HepG2 (cell line): ENCODE data around the gene SPAG9. TPM values are rescaled to one million over a fixed set of nuclear protein-coding genes. Genes with fewer than 3 reads are reported as not detected.

ENCODE experiments used
- CHCHD3 ChIP-seq: sonication (generic); formaldehyde crosslinking; IDR thresholded peaks from 2 replicates; pipeline ENCODE4 v1.8.0; 2022; ENCODE audit warnings: mild to moderate bottlenecking, missing genetic modification reagents, moderate library complexity
- CREB1 ChIP-seq, 2 experiments: fragments of 450-650 bp in 1 of 2; IDR thresholded peaks; 2 replicates each; pipeline ENCODE4 v1.6.1; 2016 to 2017; ENCODE audit warnings: control low read depth in 1 of 2, mild to moderate bottlenecking in 1 of 2, missing compliant biosample characterization in 1 of 2, missing genetic modification characterization in 1 of 2
- GLMP ChIP-seq: sonication (generic); formaldehyde crosslinking; IDR thresholded peaks from 2 replicates; pipeline ENCODE4 v1.9.0; 2021; ENCODE audit warnings: missing genetic modification reagents, mild to moderate bottlenecking, borderline replicate concordance
- PHF8 ChIP-seq: sonication (generic); formaldehyde crosslinking; IDR thresholded peaks from 2 replicates; pipeline ENCODE4 v1.5.0; 2020; ENCODE audit warnings: missing genetic modification reagents
- PRDM15 ChIP-seq: sonication (generic); formaldehyde crosslinking; IDR thresholded peaks from 2 replicates; pipeline ENCODE4 v1.4.0; 2020; ENCODE audit warnings: missing genetic modification reagents
- SAP130 ChIP-seq: IDR thresholded peaks from 2 replicates; pipeline ENCODE4 v1.6.1; 2016; ENCODE audit warnings: low read depth
- ZBTB2 ChIP-seq: sonication (generic); formaldehyde crosslinking; IDR thresholded peaks from 2 replicates; pipeline ENCODE4 v1.8.0; 2022; ENCODE audit warnings: low read depth, missing genetic modification reagents
- ZHX2 ChIP-seq, 2 experiments: sonication (generic) in 1 of 2; formaldehyde crosslinking in 1 of 2; IDR thresholded peaks; 2 replicates each; pipeline versions ENCODE4 v1.6.1 to v1.9.0; 2014 to 2022; ENCODE audit warnings: antibody characterized with exemption in 1 of 2, borderline replicate concordance in 1 of 2, inconsistent platforms in 1 of 2, low read depth in 1 of 2, missing genetic modification reagents in 1 of 2
- ZKSCAN5 ChIP-seq: sonication (generic); formaldehyde crosslinking; IDR thresholded peaks from 2 replicates; pipeline ENCODE4 v1.5.1; 2020; ENCODE audit warnings: mild to moderate bottlenecking, missing genetic modification reagents
- ZMYM4 ChIP-seq: sonication (generic); formaldehyde crosslinking; IDR thresholded peaks from 2 replicates; pipeline ENCODE4 v1.8.1; 2023; ENCODE audit warnings: mild to moderate bottlenecking, missing genetic modification reagents
- ZNF180 ChIP-seq: sonication (generic); formaldehyde crosslinking; IDR thresholded peaks from 2 replicates; pipeline ENCODE4 v1.4.0; 2020; ENCODE audit warnings: low read depth, missing genetic modification reagents, borderline replicate concordance
- ZNF367 ChIP-seq: sonication (generic); formaldehyde crosslinking; IDR thresholded peaks from 2 replicates; pipeline ENCODE4 v1.4.0; 2020; ENCODE audit warnings: missing genetic modification reagents, borderline replicate concordance
- ZUFSP ChIP-seq: sonication (generic); formaldehyde crosslinking; IDR thresholded peaks from 2 replicates; pipeline ENCODE4 v1.9.0; 2021; ENCODE audit warnings: missing genetic modification reagents, mild to moderate bottlenecking, borderline replicate concordance
- polyA plus RNA-seq, 8 experiments: library from polyadenylated mRNA; depleted of rRNA in 3 of 8; stranded (reverse) in 7 of 8; unstranded in 1 of 8; fragments of >200 nt; fragmentation: Illumina TruSeq in 4 of 8; extraction: Trizol in 4 of 8; gene quantifications; 2 replicates each; pipeline versions ENCODE4 v1.2.1 to v1.2.3, GENCODE V29; 2011 to 2016; ENCODE audit warnings: low read depth in 4 of 8, missing spikeins in 1 of 8, mixed read lengths in 1 of 8; ENCODE audit not compliant: insufficient read depth in 1 of 8
- total RNA-seq, 5 experiments: library from RNA; depleted of rRNA; stranded (reverse); fragments of >200 nt; fragmentation: Illumina TruSeq; extraction: Trizol; gene quantifications; 2 replicates each; pipeline ENCODE4 v1.2.3, GENCODE V29; 2016; ENCODE audit warnings: low read depth in 1 of 5

SPAG9 gene
- total and polyA plus RNA-seq, 2 of the 13 experiments (the other 11 are each of a cell fraction or from before 2014, with no cell fraction given) = 43.2 to 78.6 TPM

- no peak for TF ChIP-seq ZHX2 (IDR thresholded peaks at IDR 0.05; ENCODE audit: low read depth)
- no peak for TF ChIP-seq ZHX2 (CRISPR knock-in tag; IDR thresholded peaks at IDR 0.05; ENCODE audit: borderline replicate concordance)
- no peak for TF ChIP-seq GLMP (CRISPR knock-in tag)
- no peak for TF ChIP-seq ZUFSP (CRISPR knock-in tag)
- peak; percentile 83 for TF ChIP-seq SAP130 (CRISPR knock-in tag)
- TF ChIP-seq ZNF367 (CRISPR knock-in tag) = no peak; the same call in 1 of the 2 replicates
- no peak for TF ChIP-seq CREB1 (IDR thresholded peaks at IDR 0.05)
- TF ChIP-seq CREB1 (CRISPR knock-in tag; IDR thresholded peaks at IDR 0.05) = no peak
- no peak for TF ChIP-seq ZMYM4 (CRISPR knock-in tag)
- no peak for TF ChIP-seq ZKSCAN5
- TF ChIP-seq CHCHD3 (CRISPR knock-in tag) = no peak
- TF ChIP-seq ZNF180 (CRISPR knock-in tag) = no peak
- TF ChIP-seq PRDM15 (CRISPR knock-in tag) = 0 out of 2 replicates have a peak, but pooled peaks have one; percentile 8
- TF ChIP-seq PHF8 (CRISPR knock-in tag) = peak; percentile 75
- no peak for TF ChIP-seq ZBTB2 (CRISPR knock-in tag)
Observed at GRCh38 chr17:50931144-50931908, 189.3 kb downstream of the SPAG9 start (continued).
